GM19463 (cell line): Measurements from ENCODE around the gene EXOC2.

ENCODE experiments used
- ATAC-seq: cut with Tn5 transposase; IDR thresholded peaks from one replicate; pipeline ENCODE4 v1.9.1; 2021; ENCODE audit warnings: mild to moderate bottlenecking, moderate library complexity; ENCODE audit not compliant: unreplicated experiment

Gene EXOC2

GRCh38 chr6:503610-504362, 189.2 kb downstream of the EXOC2 start:
- ATAC-seq = no peak

GRCh38 chr6:502761-503160, 190.2 kb downstream of the EXOC2 start:
- ATAC-seq = no peak

GRCh38 chr6:501891-502601, 190.9 kb downstream of the EXOC2 start:
- peak; percentile 36 for ATAC-seq

GRCh38 chr6:499617-500016, 193.3 kb downstream of the EXOC2 start:
- ATAC-seq = no peak

GRCh38 chr6:498795-499231, 194.1 kb downstream of the EXOC2 start:
- peak; percentile 69 for ATAC-seq

GRCh38 chr6:497258-497657, 195.7 kb downstream of the EXOC2 start:
- no peak for ATAC-seq

- no peak for ATAC-seq
Observed at GRCh38 chr6:496649-497048, 196.3 kb downstream of the EXOC2 start.

- ATAC-seq = no peak
Observed at GRCh38 chr6:494394-494793, 198.5 kb downstream of the EXOC2 start.

GRCh38 chr6:493840-494239, 199.1 kb downstream of the EXOC2 start:
- no peak for ATAC-seq

- no peak for ATAC-seq
Observed at GRCh38 chr6:492816-493414, 200.0 kb downstream of the EXOC2 start.

GRCh38 chr6:492178-492577, 200.8 kb downstream of the EXOC2 start:
- ATAC-seq = no peak

GRCh38 chr6:491233-491632, 201.7 kb downstream of the EXOC2 start:
- no peak for ATAC-seq

GRCh38 chr6:490251-491037, 202.5 kb downstream of the EXOC2 start:
- ATAC-seq = peak; percentile 37

GRCh38 chr6:489762-490161, 203.2 kb downstream of the EXOC2 start:
- no peak for ATAC-seq

- no peak for ATAC-seq
Observed at GRCh38 chr6:489001-489400, 203.9 kb downstream of the EXOC2 start.

- ATAC-seq = peak; percentile 39
Observed at GRCh38 chr6:487956-488355, 205.0 kb downstream of the EXOC2 start.

- ATAC-seq = no peak
Observed at GRCh38 chr6:485655-486170, 207.2 kb downstream of the EXOC2 start.

- no peak for ATAC-seq
Observed at GRCh38 chr6:484746-485145, 208.2 kb downstream of the EXOC2 start.

- ATAC-seq = no peak
Observed at GRCh38 chr6:484086-484745, 208.7 kb downstream of the EXOC2 start.

GRCh38 chr6:475314-475713, 217.6 kb downstream of the EXOC2 start:
- no peak for ATAC-seq
